HepG2 (cell line): Measurements from ENCODE around the gene ATP6V0D1. TPM values are rescaled to one million over a fixed set of nuclear protein-coding genes. Genes with fewer than 3 reads are reported as not detected.

Experiments used
- ATAC-seq: fragments of 200-7000 bp; cut with Tn5 transposase; 3 replicates; pipeline ENCODE4 v1.9.1; 2020; ENCODE audit warnings: mild to moderate bottlenecking, moderate library complexity
- BruUV-seq: library from RNA; stranded (reverse); fragments of 400-500 nt; replicated peaks from 2 replicates; lab custom pipeline; 2021; lab: Mats Ljungman, UMichigan
- CTCF ChIA-PET: fragments of 300-600 bp; formaldehyde crosslinking; extraction: SDS; loops from one replicate; lab custom pipeline; 2021; ENCODE audit warnings: low total read pairs, inconsistent platforms, low intra/inter-chr PET ratio; lab: Yijun Ruan, JAX
- POLR2A ChIA-PET: fragments of 350-600 bp; sonication (Branson Sonifier 250); formaldehyde crosslinking; loops from one replicate; lab custom pipeline; 2020; ENCODE audit warnings: antibody characterized with exemption, inconsistent platforms; lab: Yijun Ruan, JAX
- DNase-seq: peaks from one replicate; pipeline ENCODE4 v3.0.0-alpha.2; 2015; ENCODE audit warnings: low spot score
- FAIRE-seq: peaks from 3 replicates; lab custom pipeline; 2011; peaks lifted over from hg19 to GRCh38; lab: Jason Lieb, UNC
- H2AFZ ChIP-seq: one replicate; pipeline ENCODE4 v1.6.1; 2011; ENCODE audit warnings: low read length, inconsistent platforms
- H3K27ac ChIP-seq: fragments of 300-600 bp; 3 replicates; pipeline ENCODE4 v1.8.0; 2011; ENCODE audit warnings: mixed run types, mild to moderate bottlenecking, mixed read lengths, low read length, inconsistent platforms; ENCODE audit not compliant: insufficient read depth; ENCODE audit errors: extremely low read length
- H3K27me3 ChIP-seq, 2 experiments: fragments of 200-600 bp in 1 of 2; 2 replicates in 1 of 2; 3 replicates in 1 of 2; pipeline versions ENCODE4 v1.6.0 to v1.8.0; 2011; ENCODE audit warnings: low read length in 2 of 2, mild to moderate bottlenecking in 2 of 2, moderate library complexity in 2 of 2, inconsistent platforms in 1 of 2; ENCODE audit not compliant: insufficient read depth in 2 of 2, control insufficient read depth in 1 of 2
- H3K36me3 ChIP-seq, 2 experiments: fragments of 200-600 bp in 1 of 2; replicated peaks in 1 of 2; 2 replicates in 1 of 2; 3 replicates in 1 of 2; pipeline versions ENCODE4 v1.5.1 to v1.8.0; 2011; ENCODE audit warnings: low read length in 2 of 2, inconsistent platforms in 1 of 2; ENCODE audit not compliant: insufficient read depth in 2 of 2, control insufficient read depth in 1 of 2
- H3K4me1 ChIP-seq: 2 replicates; pipeline ENCODE4 v1.5.1; 2012; ENCODE audit warnings: low read length, inconsistent platforms; ENCODE audit not compliant: insufficient read depth
- H3K4me2 ChIP-seq: 2 replicates; pipeline ENCODE4 v1.6.0; 2011; ENCODE audit warnings: low read depth, low read length, inconsistent platforms
- H3K4me3 ChIP-seq, 3 experiments: fragments of 200-600 bp in 1 of 3; sonication (generic), shearing (Covaris generic) in 1 of 3; replicated peaks in 1 of 3; 2 replicates each; pipeline ENCODE4 v1.5.1; 2011 to 2016; ENCODE audit warnings: low read length in 3 of 3, inconsistent platforms in 2 of 3, low read depth in 2 of 3, mild to moderate bottlenecking in 2 of 3, control low read depth in 1 of 3, mixed read lengths in 1 of 3; ENCODE audit not compliant: insufficient read depth in 1 of 3
- H3K79me2 ChIP-seq: one replicate; pipeline ENCODE4 v1.6.1; 2011; ENCODE audit warnings: low read length, inconsistent platforms; ENCODE audit not compliant: insufficient read depth
- H3K9ac ChIP-seq: 2 replicates; pipeline ENCODE4 v1.6.0; 2011; ENCODE audit warnings: mild to moderate bottlenecking, low read depth, low read length, inconsistent platforms; ENCODE audit not compliant: insufficient read depth
- H3K9me3 ChIP-seq: 2 replicates; pipeline ENCODE4 v1.5.1; 2012; ENCODE audit warnings: mild to moderate bottlenecking, low read length
- H4K20me1 ChIP-seq: 2 replicates; pipeline ENCODE4 v1.6.0; 2011; ENCODE audit warnings: inconsistent platforms, mild to moderate bottlenecking, low read length, moderate library complexity; ENCODE audit not compliant: insufficient read depth
- AGO2 ChIP-seq: fragments of 200-400 bp; formaldehyde crosslinking; optimal IDR thresholded peaks from 2 replicates; pipeline ENCODE3; 2017; ENCODE audit warnings: mild to moderate bottlenecking, low read depth, low read length, moderate library complexity
- DMTF1 ChIP-seq: sonication (generic); formaldehyde crosslinking; IDR thresholded peaks from 2 replicates; pipeline ENCODE4 v1.4.0; 2020; ENCODE audit warnings: mild to moderate bottlenecking, missing genetic modification reagents
- JUN ChIP-seq: sonication (generic); formaldehyde crosslinking; IDR thresholded peaks from 2 replicates; pipeline ENCODE4 v1.4.0; 2020; ENCODE audit warnings: mild to moderate bottlenecking, missing genetic modification reagents
- POLR2G ChIP-seq: fragments of 200-400 bp; formaldehyde crosslinking; IDR thresholded peaks from 2 replicates; pipeline ENCODE4 v1.6.1; 2018; ENCODE audit warnings: mild to moderate bottlenecking, low read depth, low read length, moderate library complexity
- STAG1 ChIP-seq: sonication (generic); formaldehyde crosslinking; IDR thresholded peaks from 2 replicates; pipeline ENCODE4 v1.4.0; 2020; ENCODE audit warnings: missing genetic modification reagents
- ZNF446 ChIP-seq: sonication (generic); formaldehyde crosslinking; IDR thresholded peaks from 2 replicates; pipeline ENCODE4 v1.5.0; 2020; ENCODE audit warnings: mild to moderate bottlenecking, missing genetic modification reagents
- ZNF597 ChIP-seq: sonication (generic); formaldehyde crosslinking; IDR thresholded peaks from 2 replicates; pipeline ENCODE4 v1.5.0; 2020; ENCODE audit warnings: missing genetic modification reagents
- WGBS: methylation state at CpG from one replicate; pipeline ENCODE4 v1.1.6; 2017; ENCODE audit warnings: low lambda C conversion rate; 5-methylcytosine and 5-hydroxymethylcytosine counted together
- in situ Hi-C: cut with HindIII; loops from 2 replicates; pipeline ENCODE4 v1.10.0; 2017; ENCODE audit warnings: low pct_unique_long_range_greater_than_20kb; ENCODE audit not compliant: extremely low pct_ligation_motif_present
- intact Hi-C: fragments of 100-400 bp; cut with micrococcal nuclease; formaldehyde crosslinking; loops from one replicate; pipeline ENCODE4 v1.10.0; 2022; ENCODE audit not compliant: unreplicated experiment
- polyA plus RNA-seq, 8 experiments: library from polyadenylated mRNA; depleted of rRNA in 3 of 8; stranded (reverse) in 7 of 8; unstranded in 1 of 8; fragments of >200 nt; fragmentation: Illumina TruSeq in 4 of 8; extraction: Trizol in 4 of 8; gene quantifications; 2 replicates each; pipeline versions ENCODE4 v1.2.1 to v1.2.3, GENCODE V29; 2011 to 2016; ENCODE audit warnings: low read depth in 4 of 8, missing spikeins in 1 of 8, mixed read lengths in 1 of 8; ENCODE audit not compliant: insufficient read depth in 1 of 8
- total RNA-seq, 5 experiments: library from RNA; depleted of rRNA; stranded (reverse); fragments of >200 nt; fragmentation: Illumina TruSeq; extraction: Trizol; gene quantifications; 2 replicates each; pipeline ENCODE4 v1.2.3, GENCODE V29; 2016; ENCODE audit warnings: low read depth in 1 of 5

The ATP6V0D1 gene
- total and polyA plus RNA-seq, 2 of the 13 experiments (the other 11 are each of a cell fraction or from before 2014, with no cell fraction given) = 51.1 to 61.3 TPM

GRCh38 chr16:67403976-67404555 is 76.9 kb downstream of the ATP6V0D1 start:
- no peak overlapping the region for H3K9ac ChIP-seq
- FAIRE-seq = no peak
- H3K4me1 ChIP-seq = peaks cover 20% of the 10 kb centered on the region
- H4K20me1 ChIP-seq = no peaks in the 10 kb centered on the region
- no peaks in the 10 kb centered on the region for H3K9me3 ChIP-seq
- no peaks in the 10 kb centered on the region for H3K79me2 ChIP-seq
- no peak for ATAC-seq
- no peak for TF ChIP-seq DMTF1
- TF ChIP-seq AGO2 = no peak
- CTCF ChIA-PET = interaction anchor here (1.3 kb wide), 1 partner anchor 77 kb away, joined by 3 read pairs; the partner anchor contains the start of genes KCTD19 and LRRC36
- H3K27me3 ChIP-seq = peaks cover 0 to 14% of the 10 kb centered on the region in 2 experiments; a peak in 3 of 5 replicates
- H2AFZ ChIP-seq = no peak overlapping the region
- H3K4me3 ChIP-seq = no peak overlapping the region
- in situ Hi-C loops (no loop called here), intact Hi-C loops (no loop called here)
- H3K27ac ChIP-seq = no peak overlapping the region
- BruUV-seq = no TSS peak
- no peak overlapping the region for H3K4me2 ChIP-seq
- WGBS = 78% methylated on average over 12 of the region's 12 CpGs
- no peak for DNase-seq
- POLR2A ChIA-PET = no interaction called here
- no peaks in the 10 kb centered on the region for H3K36me3 ChIP-seq

- H2AFZ ChIP-seq = no peak overlapping the region
- H3K4me2 ChIP-seq = no peak overlapping the region
- H3K27ac ChIP-seq = no peak overlapping the region
- no peak for TF ChIP-seq ZNF597
- TF ChIP-seq STAG1 (CRISPR knock-in tag) = no peak
- no peak for TF ChIP-seq JUN
- no peak for TF ChIP-seq ZNF446 (CRISPR knock-in tag)
- no peak for TF ChIP-seq POLR2G
- H3K36me3 ChIP-seq = no peaks in the 10 kb centered on the region
- POLR2A ChIA-PET = no interaction called here
- BruUV-seq = no TSS peak
- ATAC-seq = no peak
- 65% methylated on average over 6 of the region's 14 CpGs for WGBS
- intact Hi-C loops = no loop called here
- in situ Hi-C loops = no loop called here
- CTCF ChIA-PET = no interaction called here
- H4K20me1 ChIP-seq = no peaks in the 10 kb centered on the region
- H3K27me3 ChIP-seq = no peaks in the 10 kb centered on the region; a peak in 1 of 5 replicates
- H3K9ac ChIP-seq = no peak overlapping the region
- FAIRE-seq = no peak
- peaks cover 29% of the 10 kb centered on the region for H3K4me1 ChIP-seq
- no peak overlapping the region for H3K4me3 ChIP-seq
- H3K9me3 ChIP-seq = no peaks in the 10 kb centered on the region
- no peaks in the 10 kb centered on the region for H3K79me2 ChIP-seq
- no peak for DNase-seq
These were observed 80.1 kb downstream of the ATP6V0D1 start for GRCh38 chr16:67400901-67401300.
